HepG2 (cell line): Measurements from ENCODE around the gene PGC. TPM values are rescaled to one million over a fixed set of nuclear protein-coding genes. Genes with fewer than 3 reads are reported as not detected.

Source experiments
- BORCS8-MEF2B ChIP-seq: sonication (generic); formaldehyde crosslinking; IDR thresholded peaks from 2 replicates; pipeline ENCODE4 v1.8.0; 2022; ENCODE audit warnings: mild to moderate bottlenecking, missing genetic modification reagents
- MED8 ChIP-seq: sonication (generic); formaldehyde crosslinking; IDR thresholded peaks from 2 replicates; pipeline ENCODE4 v1.8.1; 2023; ENCODE audit warnings: mild to moderate bottlenecking, missing genetic modification reagents; ENCODE audit not compliant: insufficient replicate concordance
- REXO4 ChIP-seq: sonication (generic); formaldehyde crosslinking; IDR thresholded peaks from 2 replicates; pipeline ENCODE4 v1.8.0; 2022; ENCODE audit warnings: missing genetic modification reagents, mild to moderate bottlenecking, borderline replicate concordance
- SIN3B ChIP-seq: fragments of 150-350 bp; IDR thresholded peaks from 2 replicates; pipeline ENCODE4 v1.6.1; 2014; ENCODE audit warnings: low read length
- SNRNP70 ChIP-seq: fragments of 200-400 bp; formaldehyde crosslinking; IDR thresholded peaks from 2 replicates; pipeline ENCODE4 v1.6.1; 2017; ENCODE audit warnings: mild to moderate bottlenecking, low read depth, low read length, moderate library complexity
- TCF7L2 ChIP-seq: IDR thresholded peaks from 2 replicates; pipeline ENCODE4 v1.6.1; 2011; ENCODE audit warnings: mild to moderate bottlenecking, low read depth, low read length, moderate library complexity
- ZNF557 ChIP-seq: sonication (generic); formaldehyde crosslinking; IDR thresholded peaks from 2 replicates; pipeline ENCODE4 v1.4.0; 2020; ENCODE audit warnings: missing genetic modification reagents
- polyA plus RNA-seq, 8 experiments: library from polyadenylated mRNA; depleted of rRNA in 3 of 8; stranded (reverse) in 7 of 8; unstranded in 1 of 8; fragments of >200 nt; fragmentation: Illumina TruSeq in 4 of 8; extraction: Trizol in 4 of 8; gene quantifications; 2 replicates each; pipeline versions ENCODE4 v1.2.1 to v1.2.3, GENCODE V29; 2011 to 2016; ENCODE audit warnings: low read depth in 4 of 8, missing spikeins in 1 of 8, mixed read lengths in 1 of 8; ENCODE audit not compliant: insufficient read depth in 1 of 8
- total RNA-seq, 5 experiments: library from RNA; depleted of rRNA; stranded (reverse); fragments of >200 nt; fragmentation: Illumina TruSeq; extraction: Trizol; gene quantifications; 2 replicates each; pipeline ENCODE4 v1.2.3, GENCODE V29; 2016; ENCODE audit warnings: low read depth in 1 of 5
- TF ChIP-seq, protein P1 (sequence below): sonication (generic); formaldehyde crosslinking; IDR thresholded peaks from 2 replicates; pipeline ENCODE4 v1.8.0; 2022; ENCODE audit warnings: mild to moderate bottlenecking, missing genetic modification reagents, moderate library complexity
- TF ChIP-seq, protein P2 (sequence below): sonication (generic); formaldehyde crosslinking; IDR thresholded peaks from 2 replicates; pipeline ENCODE4 v1.8.1; 2023; ENCODE audit warnings: missing genetic modification reagents, inconsistent platforms, borderline replicate concordance
- TF ChIP-seq, protein P3 (sequence below): sonication (generic); formaldehyde crosslinking; IDR thresholded peaks from 2 replicates; pipeline ENCODE4 v1.4.0; 2020; ENCODE audit warnings: mild to moderate bottlenecking, missing genetic modification reagents
- TF ChIP-seq, protein P4 (sequence below): sonication (generic); formaldehyde crosslinking; IDR thresholded peaks from 2 replicates; pipeline ENCODE4 v1.8.0; 2022; ENCODE audit warnings: missing genetic modification reagents, mild to moderate bottlenecking, borderline replicate concordance
- TF ChIP-seq, protein P5 (sequence below): IDR thresholded peaks from 2 replicates; pipeline ENCODE4 v1.6.1; 2016
- TF ChIP-seq, protein P6 (sequence below): sonication (generic); formaldehyde crosslinking; IDR thresholded peaks from 2 replicates; pipeline ENCODE4 v1.4.0; 2020; ENCODE audit warnings: mild to moderate bottlenecking, missing genetic modification reagents

The PGC gene
- total and polyA plus RNA-seq, 2 of the 13 experiments (the other 11 are each of a cell fraction or from before 2014, with no cell fraction given), result 426 to 502 TPM

DNA sequence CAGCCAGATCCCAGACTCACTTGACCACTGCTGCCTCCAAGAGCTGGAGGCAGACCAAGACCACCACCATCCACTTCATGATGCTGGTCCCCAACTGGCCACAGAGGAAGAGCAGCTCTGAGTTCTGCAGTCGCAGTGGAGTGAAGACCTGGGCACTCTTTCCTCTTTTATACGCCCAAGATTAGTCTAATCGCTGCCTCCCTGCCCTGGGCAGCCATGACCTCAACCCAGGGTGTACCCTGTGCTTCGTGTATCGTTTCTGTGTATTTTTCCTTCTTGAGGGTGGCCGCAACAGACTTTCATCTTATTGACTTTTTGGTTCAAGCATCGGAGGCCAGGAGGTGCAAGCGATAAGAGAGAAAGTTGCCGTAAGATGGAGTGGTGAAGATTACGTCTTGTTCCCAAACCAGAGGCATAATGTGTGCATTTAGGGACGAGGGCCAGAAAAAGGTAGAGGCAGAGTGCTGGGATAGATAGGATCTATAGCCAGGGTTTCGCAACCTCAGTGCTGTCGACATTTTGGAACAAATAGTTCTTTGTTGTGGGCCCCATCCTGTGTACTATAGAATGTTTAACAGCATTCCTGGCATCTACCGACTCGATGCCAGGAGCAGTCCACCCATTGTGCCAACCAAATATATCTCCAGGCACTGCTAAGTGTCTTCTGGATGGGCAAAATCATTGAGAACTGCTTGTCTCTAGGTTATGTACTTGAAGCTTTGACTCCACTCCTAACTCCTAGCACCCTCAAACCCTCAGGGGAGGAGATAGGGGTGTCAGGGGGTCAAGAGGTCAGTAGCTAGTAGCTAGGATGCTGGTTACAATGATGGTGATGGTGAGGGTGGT is at the start of gene PGC (continued):
- TF ChIP-seq, protein P1, sequence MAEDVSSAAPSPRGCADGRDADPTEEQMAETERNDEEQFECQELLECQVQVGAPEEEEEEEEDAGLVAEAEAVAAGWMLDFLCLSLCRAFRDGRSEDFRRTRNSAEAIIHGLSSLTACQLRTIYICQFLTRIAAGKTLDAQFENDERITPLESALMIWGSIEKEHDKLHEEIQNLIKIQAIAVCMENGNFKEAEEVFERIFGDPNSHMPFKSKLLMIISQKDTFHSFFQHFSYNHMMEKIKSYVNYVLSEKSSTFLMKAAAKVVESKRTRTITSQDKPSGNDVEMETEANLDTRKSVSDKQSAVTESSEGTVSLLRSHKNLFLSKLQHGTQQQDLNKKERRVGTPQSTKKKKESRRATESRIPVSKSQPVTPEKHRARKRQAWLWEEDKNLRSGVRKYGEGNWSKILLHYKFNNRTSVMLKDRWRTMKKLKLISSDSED (CRISPR knock-in tag), result no peak
- TF ChIP-seq TCF7L2, result peak; percentile 90
- TF ChIP-seq, protein P2, sequence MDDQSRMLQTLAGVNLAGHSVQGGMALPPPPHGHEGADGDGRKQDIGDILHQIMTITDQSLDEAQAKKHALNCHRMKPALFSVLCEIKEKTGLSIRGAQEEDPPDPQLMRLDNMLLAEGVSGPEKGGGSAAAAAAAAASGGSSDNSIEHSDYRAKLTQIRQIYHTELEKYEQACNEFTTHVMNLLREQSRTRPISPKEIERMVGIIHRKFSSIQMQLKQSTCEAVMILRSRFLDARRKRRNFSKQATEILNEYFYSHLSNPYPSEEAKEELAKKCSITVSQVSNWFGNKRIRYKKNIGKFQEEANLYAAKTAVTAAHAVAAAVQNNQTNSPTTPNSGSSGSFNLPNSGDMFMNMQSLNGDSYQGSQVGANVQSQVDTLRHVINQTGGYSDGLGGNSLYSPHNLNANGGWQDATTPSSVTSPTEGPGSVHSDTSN (CRISPR knock-in tag), result no peak
- no peak for TF ChIP-seq SNRNP70
- TF ChIP-seq, protein P3, sequence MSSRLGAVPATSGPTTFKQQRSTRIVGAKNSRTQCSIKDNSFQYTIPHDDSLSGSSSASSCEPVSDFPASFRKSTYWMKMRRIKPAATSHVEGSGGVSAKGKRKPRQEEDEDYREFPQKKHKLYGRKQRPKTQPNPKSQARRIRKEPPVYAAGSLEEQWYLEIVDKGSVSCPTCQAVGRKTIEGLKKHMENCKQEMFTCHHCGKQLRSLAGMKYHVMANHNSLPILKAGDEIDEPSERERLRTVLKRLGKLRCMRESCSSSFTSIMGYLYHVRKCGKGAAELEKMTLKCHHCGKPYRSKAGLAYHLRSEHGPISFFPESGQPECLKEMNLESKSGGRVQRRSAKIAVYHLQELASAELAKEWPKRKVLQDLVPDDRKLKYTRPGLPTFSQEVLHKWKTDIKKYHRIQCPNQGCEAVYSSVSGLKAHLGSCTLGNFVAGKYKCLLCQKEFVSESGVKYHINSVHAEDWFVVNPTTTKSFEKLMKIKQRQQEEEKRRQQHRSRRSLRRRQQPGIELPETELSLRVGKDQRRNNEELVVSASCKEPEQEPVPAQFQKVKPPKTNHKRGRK (CRISPR knock-in tag), result no peak
- TF ChIP-seq, protein P4, sequence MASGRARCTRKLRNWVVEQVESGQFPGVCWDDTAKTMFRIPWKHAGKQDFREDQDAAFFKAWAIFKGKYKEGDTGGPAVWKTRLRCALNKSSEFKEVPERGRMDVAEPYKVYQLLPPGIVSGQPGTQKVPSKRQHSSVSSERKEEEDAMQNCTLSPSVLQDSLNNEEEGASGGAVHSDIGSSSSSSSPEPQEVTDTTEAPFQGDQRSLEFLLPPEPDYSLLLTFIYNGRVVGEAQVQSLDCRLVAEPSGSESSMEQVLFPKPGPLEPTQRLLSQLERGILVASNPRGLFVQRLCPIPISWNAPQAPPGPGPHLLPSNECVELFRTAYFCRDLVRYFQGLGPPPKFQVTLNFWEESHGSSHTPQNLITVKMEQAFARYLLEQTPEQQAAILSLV, result 0 out of 2 replicates have a peak, but pooled peaks have one; percentile 18
- no peak; the same call in 1 of the 2 replicates for TF ChIP-seq ZNF557 (CRISPR knock-in tag)
- TF ChIP-seq SIN3B, result no peak
- no peak; the same call in 1 of the 2 replicates for TF ChIP-seq BORCS8-MEF2B (CRISPR knock-in tag)
- TF ChIP-seq, protein P5, sequence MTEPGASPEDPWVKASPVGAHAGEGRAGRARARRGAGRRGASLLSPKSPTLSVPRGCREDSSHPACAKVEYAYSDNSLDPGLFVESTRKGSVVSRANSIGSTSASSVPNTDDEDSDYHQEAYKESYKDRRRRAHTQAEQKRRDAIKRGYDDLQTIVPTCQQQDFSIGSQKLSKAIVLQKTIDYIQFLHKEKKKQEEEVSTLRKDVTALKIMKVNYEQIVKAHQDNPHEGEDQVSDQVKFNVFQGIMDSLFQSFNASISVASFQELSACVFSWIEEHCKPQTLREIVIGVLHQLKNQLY (CRISPR knock-in tag), result no peak
- TF ChIP-seq, protein P6, sequence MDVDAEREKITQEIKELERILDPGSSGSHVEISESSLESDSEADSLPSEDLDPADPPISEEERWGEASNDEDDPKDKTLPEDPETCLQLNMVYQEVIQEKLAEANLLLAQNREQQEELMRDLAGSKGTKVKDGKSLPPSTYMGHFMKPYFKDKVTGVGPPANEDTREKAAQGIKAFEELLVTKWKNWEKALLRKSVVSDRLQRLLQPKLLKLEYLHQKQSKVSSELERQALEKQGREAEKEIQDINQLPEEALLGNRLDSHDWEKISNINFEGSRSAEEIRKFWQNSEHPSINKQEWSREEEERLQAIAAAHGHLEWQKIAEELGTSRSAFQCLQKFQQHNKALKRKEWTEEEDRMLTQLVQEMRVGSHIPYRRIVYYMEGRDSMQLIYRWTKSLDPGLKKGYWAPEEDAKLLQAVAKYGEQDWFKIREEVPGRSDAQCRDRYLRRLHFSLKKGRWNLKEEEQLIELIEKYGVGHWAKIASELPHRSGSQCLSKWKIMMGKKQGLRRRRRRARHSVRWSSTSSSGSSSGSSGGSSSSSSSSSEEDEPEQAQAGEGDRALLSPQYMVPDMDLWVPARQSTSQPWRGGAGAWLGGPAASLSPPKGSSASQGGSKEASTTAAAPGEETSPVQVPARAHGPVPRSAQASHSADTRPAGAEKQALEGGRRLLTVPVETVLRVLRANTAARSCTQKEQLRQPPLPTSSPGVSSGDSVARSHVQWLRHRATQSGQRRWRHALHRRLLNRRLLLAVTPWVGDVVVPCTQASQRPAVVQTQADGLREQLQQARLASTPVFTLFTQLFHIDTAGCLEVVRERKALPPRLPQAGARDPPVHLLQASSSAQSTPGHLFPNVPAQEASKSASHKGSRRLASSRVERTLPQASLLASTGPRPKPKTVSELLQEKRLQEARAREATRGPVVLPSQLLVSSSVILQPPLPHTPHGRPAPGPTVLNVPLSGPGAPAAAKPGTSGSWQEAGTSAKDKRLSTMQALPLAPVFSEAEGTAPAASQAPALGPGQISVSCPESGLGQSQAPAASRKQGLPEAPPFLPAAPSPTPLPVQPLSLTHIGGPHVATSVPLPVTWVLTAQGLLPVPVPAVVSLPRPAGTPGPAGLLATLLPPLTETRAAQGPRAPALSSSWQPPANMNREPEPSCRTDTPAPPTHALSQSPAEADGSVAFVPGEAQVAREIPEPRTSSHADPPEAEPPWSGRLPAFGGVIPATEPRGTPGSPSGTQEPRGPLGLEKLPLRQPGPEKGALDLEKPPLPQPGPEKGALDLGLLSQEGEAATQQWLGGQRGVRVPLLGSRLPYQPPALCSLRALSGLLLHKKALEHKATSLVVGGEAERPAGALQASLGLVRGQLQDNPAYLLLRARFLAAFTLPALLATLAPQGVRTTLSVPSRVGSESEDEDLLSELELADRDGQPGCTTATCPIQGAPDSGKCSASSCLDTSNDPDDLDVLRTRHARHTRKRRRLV (CRISPR knock-in tag), result peak; percentile 54; the same call in 1 of the 2 replicates
- TF ChIP-seq MED8 (CRISPR knock-in tag), result peak; percentile 96
- TF ChIP-seq REXO4 (CRISPR knock-in tag), result no peak
